A549 treated with Hydrocortisone at 1 μM for 4 hours (cell line): ENCODE measurements around the gene DSTN. TPM values are rescaled to one million over a fixed set of nuclear protein-coding genes. Genes with fewer than 3 reads are reported as not detected.

Experiments used
- total RNA-seq: library from RNA; stranded (reverse); fragments of 200-300 nt; extraction: Qiagen RNA extraction; gene quantifications from 5 replicates; pipeline ENCODE4 v1.2.3, GENCODE V29; 2022

The DSTN gene
- total RNA-seq = 655 to 867 TPM (median 692 TPM) in 5 replicates

GRCh38 chr20:17569616-17570346 is at the start of gene DSTN:
Gene DSTN, plus strand, starts transcription at chr20:17570075. Its CDS starts 134 bp downstream, at chr20:17570209.

GRCh38 chr20:17530716-17531664 is 38.9 kb upstream of the DSTN start, which contains the start of gene BFSP1:
Gene BFSP1, minus strand, starts transcription at chr20:17531379. Its CDS starts 50 bp downstream, at chr20:17531329.

Other genes starting within 250 kb of the DSTN start
- gene BFSP1, start 38.7 kb upstream of the DSTN start, total RNA-seq = 3.8 to 4.6 TPM (median 4.3 TPM) in 5 replicates
- gene RRBP1, start 112.2 kb downstream of the DSTN start, total RNA-seq = 118 to 161 TPM (median 159 TPM) in 5 replicates
- gene BANF2, start 129.9 kb downstream of the DSTN start, total RNA-seq = not detected in 5 replicates